GM20000 (cell line): Measurements from ENCODE around the gene GAPDHS.

ENCODE experiments used
- DNase-seq: peaks from one replicate; pipeline ENCODE4 v3.0.0; 2012; ENCODE audit warnings: low spot score
- CTCF ChIP-seq: IDR thresholded peaks from 2 replicates; pipeline ENCODE4 v1.5.1; 2012; ENCODE audit warnings: mild to moderate bottlenecking, control low read depth; ENCODE audit errors: extremely low read depth, missing control alignments

Gene GAPDHS

GRCh38 chr19:35555301-35556005 is 22.2 kb downstream of the GAPDHS start:
- TF ChIP-seq CTCF, result no peak
- DNase-seq, result peak; percentile 64

- DNase-seq, result no peak
- no peak for TF ChIP-seq CTCF
These were observed 22.9 kb downstream of the GAPDHS start for GRCh38 chr19:35556025-35556590.

GRCh38 chr19:35556846-35557538 is 23.7 kb downstream of the GAPDHS start:
- no peak for TF ChIP-seq CTCF
- no peak for DNase-seq

GRCh38 chr19:35557539-35558399 is 24.5 kb downstream of the GAPDHS start:
- TF ChIP-seq CTCF, result no peak
- DNase-seq, result peak; percentile 72

- TF ChIP-seq CTCF, result no peak
- DNase-seq, result no peak
These were observed 25.4 kb downstream of the GAPDHS start for GRCh38 chr19:35558400-35559280.

GRCh38 chr19:35559281-35559659 is 26.0 kb downstream of the GAPDHS start:
- no peak for TF ChIP-seq CTCF
- peak; percentile 81 for DNase-seq
